Bronchus fibroblast of lung (primary cell): ENCODE results near the gene SPATA18. TPM values are rescaled to one million over a fixed set of nuclear protein-coding genes. Genes with fewer than 3 reads are reported as not detected.

ENCODE experiments used
- total RNA-seq: library from RNA; depleted of rRNA; stranded (reverse); fragments of >200 nt; gene quantifications from 2 replicates; pipeline ENCODE4 v1.2.3, GENCODE V29; 2015

SPATA18 gene, protein sequence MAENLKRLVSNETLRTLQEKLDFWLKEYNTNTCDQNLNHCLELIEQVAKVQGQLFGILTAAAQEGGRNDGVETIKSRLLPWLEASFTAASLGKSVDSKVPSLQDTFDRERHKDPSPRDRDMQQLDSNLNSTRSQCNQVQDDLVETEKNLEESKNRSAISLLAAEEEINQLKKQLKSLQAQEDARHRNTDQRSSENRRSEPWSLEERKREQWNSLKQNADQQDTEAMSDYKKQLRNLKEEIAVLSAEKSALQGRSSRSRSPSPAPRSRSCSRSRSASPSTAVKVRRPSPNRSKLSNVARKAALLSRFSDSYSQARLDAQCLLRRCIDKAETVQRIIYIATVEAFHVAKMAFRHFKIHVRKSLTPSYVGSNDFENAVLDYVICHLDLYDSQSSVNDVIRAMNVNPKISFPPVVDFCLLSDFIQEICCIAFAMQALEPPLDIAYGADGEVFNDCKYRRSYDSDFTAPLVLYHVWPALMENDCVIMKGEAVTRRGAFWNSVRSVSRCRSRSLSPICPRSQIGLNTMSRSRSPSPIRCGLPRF
- 2.9 and 3.1 TPM in 2 replicates for total RNA-seq

DNA sequence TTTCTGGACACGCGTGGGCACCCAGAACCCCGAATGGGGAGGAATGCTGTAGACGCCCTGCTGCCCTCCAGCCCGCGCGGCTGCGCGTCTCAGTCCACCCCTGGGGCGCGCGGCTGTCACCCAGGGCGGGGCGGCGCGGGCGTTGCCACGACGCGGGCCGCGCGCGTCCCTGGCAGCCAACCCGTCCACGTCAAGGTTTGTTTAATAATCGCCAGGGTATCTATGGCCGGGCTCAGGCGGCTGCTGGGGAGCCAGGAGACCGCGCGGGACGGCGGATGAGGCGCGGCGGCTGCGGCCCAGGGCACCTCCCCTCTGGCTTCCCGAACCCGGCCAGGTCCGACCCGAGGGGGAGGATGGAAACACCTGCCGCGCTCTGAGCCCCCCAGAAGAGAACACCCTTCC, at the start of gene SPATA18:
Gene SPATA18, plus strand, starts transcription at position 92 of the 402 bp plus-strand sequence. CDS start 401 bp downstream, outside the sequence.

DNA sequence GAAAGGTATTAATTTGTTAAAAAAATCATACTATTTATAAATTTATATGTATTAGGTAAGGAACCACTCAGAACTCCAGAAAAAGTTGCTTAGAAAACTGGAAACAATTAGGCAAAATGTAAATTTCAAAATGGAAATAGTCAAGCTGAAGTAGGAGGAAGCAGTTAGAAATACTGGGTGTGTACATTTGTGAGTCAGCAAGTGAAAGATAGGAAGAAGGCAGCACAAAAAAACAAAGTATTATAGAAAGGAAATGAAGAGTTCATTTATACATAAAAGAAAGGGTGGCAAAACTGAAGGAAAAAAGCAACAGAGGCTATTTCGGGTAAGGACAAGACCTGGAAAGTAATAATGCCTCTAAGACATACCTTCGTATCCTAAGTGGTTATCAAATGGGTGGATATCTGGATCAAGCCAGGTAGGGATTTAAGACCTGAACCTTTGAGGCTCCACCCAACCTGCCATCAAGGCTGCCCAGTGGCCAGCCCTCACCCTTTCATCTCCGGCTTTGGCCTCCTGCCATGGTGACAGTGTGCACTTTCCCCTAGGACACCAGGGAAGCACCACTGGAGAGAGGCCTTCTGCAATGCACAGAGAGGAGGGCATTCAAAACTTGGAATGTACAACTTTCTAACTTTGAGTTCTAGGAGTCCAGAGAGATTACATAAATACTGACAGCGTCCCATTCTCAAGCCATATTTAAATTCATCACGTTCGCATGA, 31.0 kb upstream of the SPATA18 start, which contains the start of gene LRRC66:
Gene LRRC66, minus strand, starts transcription at position 428 of the 722 bp plus-strand sequence. CDS start 2,750 bp downstream, outside the sequence.

DNA sequence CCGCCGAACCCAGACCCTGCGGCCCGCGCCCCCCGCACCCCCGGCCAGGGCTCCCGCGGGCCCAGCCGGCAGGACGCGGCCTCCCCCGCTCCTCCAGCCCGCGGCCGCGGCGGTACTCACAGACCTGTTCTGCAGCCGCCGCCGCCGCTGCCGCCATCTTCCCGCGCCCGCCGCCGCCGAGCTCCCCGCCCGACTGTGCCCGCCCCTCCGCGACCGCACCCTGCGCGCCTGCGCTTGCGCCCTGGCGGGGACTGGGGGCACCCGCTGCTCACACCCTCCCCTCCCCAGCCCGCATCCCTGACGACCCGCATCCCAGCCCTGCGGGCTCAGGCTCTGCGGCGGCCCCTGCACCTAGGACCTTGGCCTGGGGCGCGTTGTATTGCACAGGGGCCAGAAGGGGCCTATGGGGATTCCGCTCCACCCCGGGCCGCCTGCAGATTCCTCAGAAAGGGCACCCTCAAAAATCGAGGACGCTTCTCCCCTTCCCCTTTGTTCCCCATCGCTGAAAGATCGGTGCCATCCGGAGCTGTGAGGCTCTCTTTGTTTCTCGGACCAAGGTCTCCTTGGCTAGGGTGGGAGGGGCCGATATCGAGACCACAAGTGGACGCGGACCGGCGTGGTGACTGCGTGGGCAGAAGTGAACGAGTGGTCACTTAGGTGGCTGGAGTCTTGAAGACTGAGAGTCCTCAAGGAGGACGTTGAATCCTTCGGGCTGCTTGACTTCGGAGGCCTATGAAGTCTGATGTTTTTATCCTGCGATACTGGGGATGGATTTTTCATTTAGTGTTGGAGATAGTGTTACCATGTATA, 12.8 kb upstream of the SPATA18 start, which contains the start of gene SGCB:
Gene SGCB, minus strand, starts transcription at position 197 of the 810 bp plus-strand sequence. Its CDS starts 40 bp downstream, at position 157.

Other genes starting within 250 kb of the SPATA18 start
- 10.0 and 16.6 TPM in 2 replicates for gene DCUN1D4, start 208.2 kb upstream of the SPATA18 start, total RNA-seq
- gene LRRC66, start 30.9 kb upstream of the SPATA18 start, total RNA-seq = 0.15 and 0.17 TPM in 2 replicates
- 16.0 and 16.4 TPM in 2 replicates for gene SGCB, start 13.0 kb upstream of the SPATA18 start, total RNA-seq